GM21528 (cell line): ENCODE data around the gene MAP3K20.
"Not testable (repeated sequence)": the region's sequence is repeated elsewhere in the genome, so short reads cannot be mapped to it uniquely, and the experiment has no call there.

Source experiments
- ATAC-seq: cut with Tn5 transposase; IDR thresholded peaks from one replicate; pipeline ENCODE4 v1.9.1; 2021; ENCODE audit warnings: mild to moderate bottlenecking, moderate library complexity; ENCODE audit not compliant: unreplicated experiment, low FRiP score

The MAP3K20 gene

GRCh38 chr2:173079973-173080860 is 4.6 kb downstream of the MAP3K20 start:
- ATAC-seq, result no peak

GRCh38 chr2:173086518-173087213 is 11.0 kb downstream of the MAP3K20 start:
- ATAC-seq, result no peak

GRCh38 chr2:173087214-173087581 is 11.6 kb downstream of the MAP3K20 start:
- ATAC-seq, result no peak

GRCh38 chr2:173087793-173088496 is 12.3 kb downstream of the MAP3K20 start:
- ATAC-seq, result no peak

- ATAC-seq, result no peak
Observed at GRCh38 chr2:173090276-173090877, 14.7 kb downstream of the MAP3K20 start.

- no peak for ATAC-seq
Observed at GRCh38 chr2:173090973-173091660, 15.5 kb downstream of the MAP3K20 start.

GRCh38 chr2:173091910-173092309 is 16.3 kb downstream of the MAP3K20 start:
- no peak for ATAC-seq

- no peak for ATAC-seq
Observed at GRCh38 chr2:173092844-173093402, 17.3 kb downstream of the MAP3K20 start.

- ATAC-seq, result not testable (repeated sequence)
Observed at GRCh38 chr2:173093617-173094016, 18.0 kb downstream of the MAP3K20 start.

GRCh38 chr2:173094731-173095130 is 19.1 kb downstream of the MAP3K20 start:
- ATAC-seq, result no peak

GRCh38 chr2:173095356-173095755 is 19.7 kb downstream of the MAP3K20 start:
- ATAC-seq, result no peak

GRCh38 chr2:173099271-173099670 is 23.6 kb downstream of the MAP3K20 start:
- ATAC-seq, result no peak

- ATAC-seq, result no peak
Observed at GRCh38 chr2:173099804-173100203, 24.2 kb downstream of the MAP3K20 start.

- peak; percentile 75 for ATAC-seq
Observed at GRCh38 chr2:173101687-173102086, 26.0 kb downstream of the MAP3K20 start.

- ATAC-seq, result no peak
Observed at GRCh38 chr2:173104156-173104555, 28.5 kb downstream of the MAP3K20 start.

GRCh38 chr2:173106959-173107628 is 31.4 kb downstream of the MAP3K20 start:
- no peak for ATAC-seq

- ATAC-seq, result no peak
Observed at GRCh38 chr2:173107629-173108022, 32.0 kb downstream of the MAP3K20 start.

GRCh38 chr2:173109253-173110188 is 33.9 kb downstream of the MAP3K20 start:
- ATAC-seq, result no peak
